Caco-2 (cell line): Measurements from ENCODE around the gene C11orf97. TPM values are rescaled to one million over a fixed set of nuclear protein-coding genes. Genes with fewer than 3 reads are reported as not detected.

Experiments used
- BruUV-seq: library from RNA; stranded (reverse); fragments of 400-500 nt; replicated peaks from 2 replicates; lab custom pipeline; 2021; lab: Mats Ljungman, UMichigan
- CTCF ChIA-PET: fragments of 300-600 bp; sonication (Branson Sonifier 250); formaldehyde crosslinking; loops from one replicate; lab custom pipeline; 2022; ENCODE audit warnings: antibody characterized with exemption; lab: Charles Lee
- POLR2A ChIA-PET: fragments of 300-600 bp; sonication (Branson Sonifier 250); formaldehyde crosslinking; loops from one replicate; lab custom pipeline; 2022; ENCODE audit warnings: antibody characterized with exemption; lab: Charles Lee
- DNase-seq, 2 experiments: peaks; one replicate each; pipeline versions ENCODE4 v3.0.0 to v3.0.0-alpha.2; 2020 to 2022
- H3K27me3 ChIP-seq: replicated peaks from 2 replicates; pipeline ENCODE4 v1.6.0; 2011; ENCODE audit warnings: low read length; ENCODE audit not compliant: control insufficient read depth, insufficient read depth
- H3K36me3 ChIP-seq: 2 replicates; pipeline ENCODE4 v1.5.1; 2011; ENCODE audit warnings: low read length; ENCODE audit not compliant: control insufficient read depth, insufficient read depth
- H3K4me1 ChIP-seq: fragments of 250-450 bp; sonication (Bioruptor Pico); 2 replicates; pipeline ENCODE4 v1.5.1; 2020; ENCODE audit warnings: mild to moderate bottlenecking
- H3K4me3 ChIP-seq: 2 replicates; pipeline ENCODE4 v1.5.1; 2011; ENCODE audit warnings: low read depth, mild to moderate bottlenecking, control low read depth, low read length
- H3K9me3 ChIP-seq: fragments of 250-450 bp; sonication (Bioruptor Pico); 2 replicates; pipeline ENCODE4 v1.5.1; 2020; ENCODE audit warnings: mild to moderate bottlenecking, moderate library complexity
- H3K27ac Mint-ChIP-seq: one replicate; pipeline ENCODE4 v1.8.0; 2022; ENCODE audit warnings: mixed read lengths; ENCODE audit not compliant: unreplicated experiment
- H3K27me3 Mint-ChIP-seq: one replicate; pipeline ENCODE4 v1.8.0; 2022; ENCODE audit warnings: mixed read lengths; ENCODE audit not compliant: insufficient read depth, unreplicated experiment
- H3K36me3 Mint-ChIP-seq: one replicate; pipeline ENCODE4 v1.8.0; 2022; ENCODE audit warnings: mild to moderate bottlenecking, mixed read lengths; ENCODE audit not compliant: insufficient read depth, unreplicated experiment
- H3K4me1 Mint-ChIP-seq: one replicate; pipeline ENCODE4 v1.8.0; 2022; ENCODE audit warnings: low read depth, mixed read lengths; ENCODE audit not compliant: unreplicated experiment
- H3K4me3 Mint-ChIP-seq: one replicate; pipeline ENCODE4 v1.8.0; 2022; ENCODE audit warnings: mild to moderate bottlenecking, moderate library complexity, mixed read lengths; ENCODE audit not compliant: unreplicated experiment
- H3K9me3 Mint-ChIP-seq: one replicate; pipeline ENCODE4 v1.8.0; 2022; ENCODE audit warnings: mixed read lengths; ENCODE audit not compliant: unreplicated experiment
- CTCF ChIP-seq, 2 experiments: fragments of 200-600 bp in 1 of 2; IDR thresholded peaks; 1 replicate in 1 of 2; 2 replicates in 1 of 2; pipeline versions ENCODE4 v1.5.1 to v1.8.0; 2011 to 2022; ENCODE audit warnings: antibody characterized with exemption in 1 of 2, control low read depth in 1 of 2, inconsistent platforms in 1 of 2, low read depth in 1 of 2, low read length in 1 of 2, mild to moderate bottlenecking in 1 of 2, moderate library complexity in 1 of 2; ENCODE audit not compliant: insufficient read depth in 1 of 2, severe bottlenecking in 1 of 2, unreplicated experiment in 1 of 2
- intact Hi-C: fragments of 100-400 bp; cut with micrococcal nuclease; formaldehyde crosslinking; loops from one replicate; pipeline ENCODE4 v1.10.0; 2022; ENCODE audit not compliant: unreplicated experiment
- total RNA-seq: library from RNA; stranded (reverse); gene quantifications from 2 replicates; pipeline ENCODE4 v1.2.3, GENCODE V29; 2022

Gene C11orf97
- total RNA-seq, 1 experiment from 2014 or later = not detected

DNA sequence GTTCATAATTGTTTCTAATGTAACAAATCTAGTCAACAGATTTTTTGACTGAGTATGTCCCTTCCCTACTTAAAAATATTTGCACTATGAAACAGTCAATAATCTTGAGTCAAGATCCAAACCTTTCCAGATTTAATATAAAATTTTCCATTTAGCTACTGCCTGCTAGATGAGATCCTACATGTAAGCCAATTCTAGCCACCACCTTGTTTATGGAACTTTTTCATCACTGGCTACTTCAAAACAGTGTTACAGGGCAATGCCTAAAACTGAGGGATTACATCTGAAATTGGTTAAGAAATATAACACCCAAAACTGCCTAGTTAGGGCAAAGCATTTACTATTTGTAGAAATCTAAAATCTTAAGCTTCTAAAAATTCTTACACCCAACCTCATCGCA lies 20.9 kb downstream of the C11orf97 start:
- DNase-seq = no peak
- POLR2A ChIA-PET = no interaction called here
- no peaks in the 10 kb centered on the region for H3K36me3 ChIP-seq
- H3K9me3 ChIP-seq = no peaks in the 10 kb centered on the region
- no peak overlapping the region for H3K4me3 ChIP-seq
- no peaks in the 10 kb centered on the region for H3K9me3 Mint-ChIP-seq
- CTCF ChIA-PET = no interaction called here
- no peak for TF ChIP-seq CTCF (IDR thresholded peaks at IDR 0.05; ENCODE audit: insufficient read depth in 1 of 2, low read depth in 1 of 2, low read length in 1 of 2, severe bottlenecking in 1 of 2, unreplicated experiment in 1 of 2)
- BruUV-seq = no TSS peak
- H3K4me1 ChIP-seq = peaks cover 8% of the 10 kb centered on the region
- intact Hi-C loops = no loop called here
- peaks cover 17% of the 10 kb centered on the region for H3K4me1 Mint-ChIP-seq
- H3K27me3 ChIP-seq = no peaks in the 10 kb centered on the region
- H3K4me3 Mint-ChIP-seq = no peak overlapping the region
- H3K36me3 Mint-ChIP-seq = no peaks in the 10 kb centered on the region
- no peaks in the 10 kb centered on the region for H3K27me3 Mint-ChIP-seq
- no peak overlapping the region for H3K27ac Mint-ChIP-seq

DNA sequence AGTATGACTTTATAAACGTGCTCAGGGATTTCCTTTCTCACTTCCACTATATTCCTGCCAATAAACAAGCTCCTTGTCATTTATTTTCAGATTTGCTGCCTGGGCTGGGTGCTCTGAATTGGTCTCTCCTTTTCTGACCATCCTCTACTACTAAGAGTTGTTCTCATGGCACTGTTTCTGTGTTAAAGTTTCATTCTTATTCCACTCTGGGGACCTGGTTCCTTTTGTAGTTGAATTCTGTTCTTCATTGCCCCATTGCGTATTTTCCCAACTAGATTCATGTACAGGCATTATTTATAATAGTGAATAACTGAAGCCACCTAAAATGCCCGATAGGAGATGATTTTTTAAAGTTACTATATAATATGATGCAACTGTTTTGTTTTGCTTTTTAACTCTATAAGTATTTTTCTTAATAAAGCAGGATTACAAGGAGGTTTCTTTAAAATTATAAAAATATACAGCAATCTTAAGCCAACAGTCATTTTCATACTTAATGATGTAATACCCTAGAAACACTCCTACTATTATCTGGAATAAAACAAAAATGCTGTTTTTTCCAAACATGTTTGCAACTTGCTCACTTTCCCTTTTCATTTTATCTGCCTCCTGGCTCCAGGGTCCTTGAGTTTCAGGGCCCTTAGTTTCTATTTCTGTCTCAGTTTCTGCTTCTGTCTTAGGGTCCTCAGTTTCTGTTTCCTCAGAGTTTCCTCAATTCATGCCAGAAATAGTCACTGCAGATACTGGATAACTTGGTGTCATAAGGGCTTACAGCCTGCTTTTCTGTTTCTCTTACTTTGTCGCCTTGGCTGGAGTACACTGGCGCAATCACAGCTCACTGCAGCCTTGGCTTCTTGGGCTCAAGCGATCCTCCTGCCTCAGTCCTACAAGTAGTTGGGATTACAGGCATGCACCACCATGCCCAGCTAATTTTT lies 21.7 kb downstream of the C11orf97 start:
- H3K9me3 Mint-ChIP-seq = no peaks in the 10 kb centered on the region
- H3K4me3 Mint-ChIP-seq = no peak overlapping the region
- DNase-seq = no peak
- Histone ChIP-seq H3K4me3 (no peak overlapping the region), H3K4me1 (peaks cover 8% of the 10 kb centered on the region), H3K9me3 (no peaks in the 10 kb centered on the region), H3K36me3 (no peaks in the 10 kb centered on the region), H3K27me3 (no peaks in the 10 kb centered on the region)
- H3K27me3 Mint-ChIP-seq = no peaks in the 10 kb centered on the region
- no peak overlapping the region for H3K27ac Mint-ChIP-seq
- POLR2A ChIA-PET = interaction anchor here (0.5 kb wide), 1 partner anchor 345 kb away, joined by 3 read pairs; no protein-coding TSS in a partner anchor
- intact Hi-C loops = no loop called here
- CTCF ChIA-PET = no interaction called here
- H3K36me3 Mint-ChIP-seq = no peaks in the 10 kb centered on the region
- BruUV-seq = no TSS peak
- peaks cover 17% of the 10 kb centered on the region for H3K4me1 Mint-ChIP-seq
- no peak for TF ChIP-seq CTCF (IDR thresholded peaks at IDR 0.05; ENCODE audit: insufficient read depth in 1 of 2, low read depth in 1 of 2, low read length in 1 of 2, severe bottlenecking in 1 of 2, unreplicated experiment in 1 of 2)

GRCh38 chr11:94536386-94536785 lies 24.1 kb downstream of the C11orf97 start:
- Mint-ChIP-seq H3K36me3 (no peaks in the 10 kb centered on the region), H3K4me1 (peaks cover 25% of the 10 kb centered on the region), H3K27me3 (no peaks in the 10 kb centered on the region), H3K27ac (no peak overlapping the region), H3K4me3 (no peak overlapping the region), H3K9me3 (no peaks in the 10 kb centered on the region)
- no peak for TF ChIP-seq CTCF (IDR thresholded peaks at IDR 0.05; ENCODE audit: insufficient read depth in 1 of 2, low read depth in 1 of 2, low read length in 1 of 2, severe bottlenecking in 1 of 2, unreplicated experiment in 1 of 2)
- Histone ChIP-seq H3K4me3 (no peak overlapping the region), H3K9me3 (no peaks in the 10 kb centered on the region), H3K4me1 (peaks cover 14% of the 10 kb centered on the region), H3K27me3 (no peaks in the 10 kb centered on the region), H3K36me3 (no peaks in the 10 kb centered on the region)
- no peak for DNase-seq
- ChIA-PET CTCF (interaction anchor here (0.7 to 1.1 kb wide), 2 partner anchors 10 to 15 kb away, joined by 3 read pairs; no protein-coding TSS in a partner anchor), POLR2A (no interaction called here)
- intact Hi-C loops = no loop called here
- BruUV-seq = no TSS peak
